ENCODE results near the gene GCC2.
"Not testable (repeated sequence)": the region's sequence is repeated elsewhere in the genome, so short reads cannot be mapped to it uniquely, and the experiment has no call there.

The GCC2 gene, protein sequence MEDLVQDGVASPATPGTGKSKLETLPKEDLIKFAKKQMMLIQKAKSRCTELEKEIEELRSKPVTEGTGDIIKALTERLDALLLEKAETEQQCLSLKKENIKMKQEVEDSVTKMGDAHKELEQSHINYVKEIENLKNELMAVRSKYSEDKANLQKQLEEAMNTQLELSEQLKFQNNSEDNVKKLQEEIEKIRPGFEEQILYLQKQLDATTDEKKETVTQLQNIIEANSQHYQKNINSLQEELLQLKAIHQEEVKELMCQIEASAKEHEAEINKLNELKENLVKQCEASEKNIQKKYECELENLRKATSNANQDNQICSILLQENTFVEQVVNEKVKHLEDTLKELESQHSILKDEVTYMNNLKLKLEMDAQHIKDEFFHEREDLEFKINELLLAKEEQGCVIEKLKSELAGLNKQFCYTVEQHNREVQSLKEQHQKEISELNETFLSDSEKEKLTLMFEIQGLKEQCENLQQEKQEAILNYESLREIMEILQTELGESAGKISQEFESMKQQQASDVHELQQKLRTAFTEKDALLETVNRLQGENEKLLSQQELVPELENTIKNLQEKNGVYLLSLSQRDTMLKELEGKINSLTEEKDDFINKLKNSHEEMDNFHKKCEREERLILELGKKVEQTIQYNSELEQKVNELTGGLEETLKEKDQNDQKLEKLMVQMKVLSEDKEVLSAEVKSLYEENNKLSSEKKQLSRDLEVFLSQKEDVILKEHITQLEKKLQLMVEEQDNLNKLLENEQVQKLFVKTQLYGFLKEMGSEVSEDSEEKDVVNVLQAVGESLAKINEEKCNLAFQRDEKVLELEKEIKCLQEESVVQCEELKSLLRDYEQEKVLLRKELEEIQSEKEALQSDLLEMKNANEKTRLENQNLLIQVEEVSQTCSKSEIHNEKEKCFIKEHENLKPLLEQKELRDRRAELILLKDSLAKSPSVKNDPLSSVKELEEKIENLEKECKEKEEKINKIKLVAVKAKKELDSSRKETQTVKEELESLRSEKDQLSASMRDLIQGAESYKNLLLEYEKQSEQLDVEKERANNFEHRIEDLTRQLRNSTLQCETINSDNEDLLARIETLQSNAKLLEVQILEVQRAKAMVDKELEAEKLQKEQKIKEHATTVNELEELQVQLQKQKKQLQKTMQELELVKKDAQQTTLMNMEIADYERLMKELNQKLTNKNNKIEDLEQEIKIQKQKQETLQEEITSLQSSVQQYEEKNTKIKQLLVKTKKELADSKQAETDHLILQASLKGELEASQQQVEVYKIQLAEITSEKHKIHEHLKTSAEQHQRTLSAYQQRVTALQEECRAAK (N-terminal part only)

DNA sequence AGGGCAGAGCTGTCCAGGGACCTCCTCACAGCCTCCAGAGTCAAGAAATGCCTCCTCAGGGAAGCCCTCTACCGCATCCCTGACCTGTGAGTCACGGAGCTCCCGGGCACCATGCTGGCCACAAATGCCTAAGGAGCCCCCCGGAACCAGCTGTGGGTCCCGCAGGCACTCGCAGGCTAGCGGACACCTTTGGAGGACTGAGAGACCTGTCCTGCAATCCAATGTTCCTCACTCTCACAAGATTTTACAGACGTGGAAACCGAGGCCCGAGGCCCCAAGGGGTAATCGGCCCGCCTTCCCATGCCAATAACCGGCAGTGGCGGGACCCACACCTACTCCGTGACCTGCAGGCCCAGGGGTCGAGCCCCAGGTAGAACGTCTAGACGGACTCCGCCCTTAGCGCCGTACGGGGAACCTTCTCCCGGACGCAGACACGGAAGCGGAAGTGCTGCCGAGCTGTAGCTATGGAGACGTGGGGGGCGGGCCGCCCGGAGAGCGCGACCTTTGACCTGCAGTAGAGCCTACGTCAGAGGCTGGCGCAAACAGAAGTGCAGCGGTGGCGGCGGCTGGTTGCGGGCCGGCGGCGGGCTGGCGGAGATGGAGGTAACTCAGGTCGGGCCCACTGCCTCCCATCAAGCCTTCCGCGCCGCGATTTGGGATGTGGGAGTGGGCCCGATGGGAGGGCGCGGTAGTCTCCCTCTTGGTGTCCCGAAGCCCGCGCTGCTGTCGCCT is at the start of gene GCC2:
GCC2 (plus strand) TSS at position 529 of the 732 bp plus-strand sequence; CDS start at position 598, 69 bp downstream.
- peak; percentile 66 for DNase-seq

DNA sequence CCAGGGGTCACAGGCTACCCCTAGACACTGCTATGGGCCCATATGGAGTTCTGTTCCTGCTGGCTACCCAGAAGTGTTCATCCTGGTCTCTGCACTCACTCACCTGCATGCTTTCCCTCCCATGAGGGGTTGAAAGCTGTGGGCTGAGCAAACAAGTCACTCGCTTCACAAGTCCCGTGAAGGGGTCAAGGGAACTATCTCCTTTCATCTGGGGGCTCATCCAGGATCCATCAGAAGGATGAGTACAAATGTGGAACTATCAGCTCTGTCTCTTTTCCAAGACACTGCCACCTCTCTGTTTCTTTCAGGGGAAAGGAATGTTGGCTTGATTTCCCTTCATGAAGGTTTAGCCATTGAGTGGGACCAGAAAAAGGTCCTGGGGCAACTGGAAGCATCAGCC is 49.5 kb upstream of the GCC2 start:
- DNase-seq, result no peak

DNA sequence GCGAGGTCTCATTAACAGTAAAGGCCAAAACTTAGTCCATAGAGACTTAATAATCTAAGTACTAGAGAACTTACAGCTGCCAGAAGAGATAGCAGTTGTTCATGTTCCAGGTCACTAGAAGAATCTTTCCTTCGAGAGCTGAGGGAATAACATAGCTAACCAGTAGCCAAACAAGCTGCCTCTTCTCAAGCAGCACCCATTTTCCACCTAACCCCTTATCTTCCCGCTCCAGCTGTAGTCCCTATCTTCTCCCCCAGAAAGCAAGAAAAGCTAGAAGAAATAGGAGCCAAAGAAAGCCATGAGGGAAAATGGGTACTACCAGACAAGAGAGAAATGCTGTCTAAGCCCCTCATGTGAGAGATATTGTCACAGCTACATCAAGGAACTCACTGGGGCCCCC is 47.2 kb upstream of the GCC2 start:
- no peak for DNase-seq

DNA sequence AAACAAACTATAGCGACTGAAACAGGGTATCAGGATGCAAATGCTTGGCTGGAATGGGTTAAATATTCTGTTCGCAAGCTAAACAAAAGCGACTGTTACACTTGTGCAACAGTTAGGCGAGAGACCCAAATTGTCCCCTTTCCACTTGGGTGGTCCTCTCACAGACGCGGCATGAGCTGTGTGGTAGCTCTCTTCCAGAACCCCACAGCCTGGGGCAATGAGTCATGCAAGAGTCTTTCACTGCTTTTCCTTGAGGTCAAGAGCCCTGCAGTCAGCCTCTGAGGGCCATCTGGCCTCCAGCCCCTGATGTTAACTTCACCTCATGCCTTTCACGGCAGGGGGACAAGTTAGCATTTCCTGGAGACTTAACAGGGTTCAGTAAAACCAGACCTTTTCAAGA is 45.5 kb upstream of the GCC2 start:
- DNase-seq, result no peak

DNA sequence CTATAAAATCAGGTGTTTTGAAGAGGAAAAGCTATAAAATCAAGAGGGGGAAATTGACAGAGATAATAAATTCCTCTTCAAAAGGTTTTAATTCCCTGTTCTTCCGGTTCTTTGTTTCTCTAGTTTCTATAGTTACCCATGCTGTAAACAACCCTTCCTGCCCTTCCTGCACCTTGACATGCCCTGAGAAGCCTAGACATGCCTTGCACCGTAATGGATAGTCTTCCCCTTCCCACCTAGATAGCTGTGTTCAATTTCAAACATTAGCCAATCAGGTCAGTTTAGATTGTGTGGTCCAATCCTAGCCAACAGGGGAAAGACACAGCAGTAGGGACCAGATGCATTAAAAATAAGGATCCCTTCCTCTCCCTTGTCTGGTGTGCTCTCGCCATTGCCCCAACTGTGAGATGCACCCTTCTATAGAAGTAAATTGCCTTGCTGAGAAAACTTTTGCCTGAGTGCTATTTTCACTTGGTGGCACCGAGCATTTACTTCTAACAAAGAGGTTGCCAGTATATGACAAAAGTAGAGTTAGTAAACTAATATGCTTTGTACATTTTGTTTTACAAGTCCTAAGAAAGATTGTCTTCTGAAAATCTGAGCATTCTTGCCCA is 44.1 kb upstream of the GCC2 start:
- no peak for DNase-seq

DNA sequence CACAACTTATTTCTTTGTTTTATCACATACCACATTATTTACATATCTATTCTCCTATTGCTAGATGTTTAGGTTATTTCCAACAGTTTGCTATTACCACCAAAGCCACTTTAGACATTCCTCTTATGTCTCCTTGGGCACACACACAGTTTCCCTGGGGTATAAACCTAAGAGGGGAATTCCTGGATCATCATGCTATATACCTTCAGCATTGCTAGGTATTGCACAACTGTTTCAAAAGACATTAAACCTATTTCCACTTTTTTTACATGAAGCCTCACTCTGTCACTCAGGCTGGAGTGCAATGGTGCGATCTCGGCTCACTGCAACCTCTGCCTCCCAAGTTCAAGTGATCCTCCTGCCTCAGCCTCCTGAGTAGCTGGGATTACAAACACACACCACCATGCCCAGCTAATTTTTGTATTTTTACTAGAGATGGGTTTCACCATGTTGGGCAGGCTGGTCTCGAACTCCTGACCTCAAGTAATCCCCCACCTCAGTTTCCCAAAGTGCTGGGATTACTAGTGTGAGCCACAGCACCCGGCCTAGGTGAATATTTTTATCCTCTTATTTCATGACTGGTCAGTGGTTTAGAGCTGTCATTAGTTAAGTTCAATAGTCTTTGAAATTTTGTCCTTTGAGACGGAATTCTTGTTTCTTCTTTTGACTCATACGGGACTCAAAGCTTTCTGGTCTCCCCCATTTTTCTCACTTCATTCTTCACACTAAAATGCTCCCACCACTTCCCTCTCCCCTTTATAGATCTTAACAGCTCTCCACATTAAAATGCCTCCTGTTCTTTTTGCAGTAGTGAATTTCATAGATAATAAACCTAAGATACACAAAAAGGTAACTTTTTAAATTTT is 40.9 kb upstream of the GCC2 start:
- no peak for DNase-seq

DNA sequence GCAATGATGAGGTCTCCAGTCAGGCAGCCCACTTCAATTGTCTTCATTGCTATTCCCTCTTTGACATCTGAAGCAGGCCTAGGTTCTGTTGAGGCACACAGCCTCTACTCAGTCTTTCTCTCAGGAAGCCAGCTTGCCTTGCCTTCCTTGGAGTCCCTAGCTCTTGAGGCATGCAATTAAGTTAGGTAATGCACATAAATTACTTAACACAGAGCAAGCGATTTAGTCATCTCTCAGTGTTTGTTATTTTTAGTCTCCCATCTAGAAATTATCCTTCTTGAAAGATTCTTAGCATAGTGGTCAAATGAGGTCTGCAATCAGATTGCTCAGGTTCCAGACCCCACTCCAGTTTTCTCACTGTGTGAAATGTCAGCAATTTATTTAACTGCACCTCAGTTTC is 39.2 kb upstream of the GCC2 start:
- no peak for DNase-seq

DNA sequence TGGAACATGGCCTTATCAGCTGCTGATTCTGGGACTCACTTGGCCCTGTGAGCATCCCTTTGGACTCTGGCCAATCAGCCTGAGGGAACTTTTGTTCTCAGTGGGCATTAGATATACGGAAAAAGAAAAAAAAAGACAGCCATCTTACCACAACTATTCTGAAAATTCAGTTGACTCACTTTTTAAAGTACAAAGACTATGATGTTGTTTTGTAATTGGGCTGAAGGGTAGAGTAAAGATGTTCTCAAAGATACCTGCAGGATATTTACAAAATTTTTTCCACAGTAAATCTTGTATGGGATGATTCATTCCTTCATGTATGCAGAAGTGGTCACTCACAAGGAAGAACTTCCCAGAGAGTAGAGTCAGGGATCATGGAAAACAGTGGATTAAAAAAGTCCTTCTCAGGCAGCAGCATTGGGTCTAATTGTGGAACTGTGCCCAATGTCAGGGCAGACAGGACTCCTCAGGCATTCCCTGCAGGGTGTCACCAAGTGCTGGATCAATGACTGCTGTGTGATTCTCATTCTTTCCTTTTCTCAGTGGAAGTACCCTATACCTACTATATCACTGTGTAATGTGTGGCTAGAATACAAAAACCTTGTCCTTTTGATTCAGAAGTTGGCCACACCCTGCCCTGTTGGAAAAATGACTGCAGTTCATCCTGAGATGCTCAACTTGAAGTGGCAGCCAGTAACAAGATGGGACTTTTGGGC is 35.9 kb upstream of the GCC2 start:
- no peak for DNase-seq

DNA sequence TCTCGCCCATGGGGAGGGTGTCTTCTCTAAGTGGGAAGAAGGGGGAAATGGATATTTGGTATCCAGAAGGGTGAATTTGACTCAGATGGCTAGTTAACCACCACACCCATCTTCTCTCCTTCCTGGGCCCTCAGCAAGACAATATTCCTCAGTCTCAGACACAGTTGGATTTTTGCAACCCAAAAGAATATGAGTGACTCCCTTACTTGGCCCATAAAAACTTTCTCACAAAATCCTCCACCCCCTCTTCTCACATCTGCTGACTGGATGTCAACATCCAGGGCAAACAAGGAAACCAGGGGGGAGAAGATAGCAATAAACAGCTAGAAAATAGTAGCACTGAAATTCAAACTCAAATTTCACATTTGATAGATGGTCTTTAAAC is 35.3 kb upstream of the GCC2 start:
- no peak for DNase-seq

DNA sequence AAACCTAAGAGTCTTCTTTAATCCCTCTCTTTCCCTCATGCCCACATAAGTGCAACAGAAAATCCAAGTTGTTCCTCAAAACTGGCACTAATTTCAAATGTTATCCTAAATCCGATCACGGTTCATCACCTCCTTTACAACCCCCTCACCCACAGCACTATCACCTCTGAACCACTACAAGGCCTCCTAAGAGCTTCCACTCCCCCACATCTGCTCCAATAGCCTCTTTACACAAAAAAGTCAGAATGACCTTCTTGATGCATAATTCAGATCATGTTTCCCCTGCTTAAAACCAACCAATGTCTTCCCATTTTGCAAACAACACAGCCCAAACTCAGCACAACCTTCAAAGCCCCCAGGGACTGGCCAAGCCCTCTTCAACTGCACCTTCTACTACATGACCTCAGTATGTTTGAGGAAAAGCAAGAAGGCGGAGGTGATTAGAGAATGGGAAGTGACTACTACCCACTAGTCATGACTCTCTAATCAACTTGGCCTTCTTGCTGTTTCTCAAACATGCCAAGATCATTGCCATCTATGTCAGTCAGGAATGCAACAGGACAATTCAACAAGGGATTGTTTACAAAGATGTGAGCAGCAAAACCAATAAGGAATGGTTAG is 34.6 kb upstream of the GCC2 start:
- no peak for DNase-seq

DNA sequence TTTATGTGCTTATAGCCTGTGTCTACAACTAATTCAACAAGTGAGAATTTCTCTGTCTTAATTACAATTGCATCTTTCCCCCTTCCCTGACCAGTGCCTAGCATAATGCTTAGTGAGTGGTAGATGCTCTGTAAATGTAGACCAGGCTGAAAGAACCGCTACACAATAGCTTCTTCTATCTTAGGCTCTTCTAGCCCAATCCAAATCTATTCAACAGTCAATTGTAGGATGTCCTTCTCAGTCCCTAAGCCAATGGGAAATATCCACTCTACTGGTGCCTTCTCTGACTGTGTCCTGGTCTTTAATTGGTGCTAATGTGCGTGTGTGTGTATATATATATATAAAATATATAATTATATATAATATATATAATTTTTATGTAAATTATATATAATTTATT is 34.1 kb upstream of the GCC2 start:
- DNase-seq, result no peak

DNA sequence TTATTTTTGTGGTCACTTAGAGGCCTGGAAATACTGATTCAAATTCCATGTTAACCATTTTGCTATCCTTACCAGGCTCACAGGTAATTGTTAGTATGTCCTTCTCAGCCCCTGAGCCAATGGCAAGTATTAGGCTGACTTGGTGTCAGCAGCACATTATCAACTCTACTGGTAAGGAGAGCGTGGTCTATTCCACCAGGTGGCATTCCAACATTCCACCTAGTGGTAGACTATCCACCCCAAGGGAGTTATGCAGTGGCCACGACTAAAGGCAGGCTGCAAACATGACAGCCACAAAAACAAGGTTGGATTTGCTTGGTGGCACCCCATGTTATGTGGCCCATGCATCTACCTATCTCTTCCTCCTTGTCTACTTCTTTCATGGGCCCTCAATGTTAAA is 31.8 kb upstream of the GCC2 start:
- no peak for DNase-seq

DNA sequence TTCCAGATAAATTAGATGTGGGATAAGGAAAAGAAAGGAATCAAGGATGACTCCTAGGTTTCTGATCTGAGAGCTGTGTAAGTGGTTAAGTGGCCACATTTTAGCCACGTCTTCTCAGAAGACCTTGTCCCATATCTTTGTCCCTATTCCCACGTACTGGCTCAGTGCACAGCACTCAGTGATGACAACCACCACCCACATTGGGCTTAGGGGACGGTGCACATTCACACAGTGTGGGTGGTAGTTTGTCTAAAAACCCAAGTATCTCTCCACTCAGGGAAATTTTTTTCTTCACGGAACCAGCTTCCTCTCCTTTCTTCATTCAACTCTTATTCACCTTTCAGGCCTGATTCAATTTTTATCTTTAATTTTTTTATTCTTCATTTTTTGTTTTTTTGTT is 30.6 kb upstream of the GCC2 start:
- DNase-seq, result no peak

DNA sequence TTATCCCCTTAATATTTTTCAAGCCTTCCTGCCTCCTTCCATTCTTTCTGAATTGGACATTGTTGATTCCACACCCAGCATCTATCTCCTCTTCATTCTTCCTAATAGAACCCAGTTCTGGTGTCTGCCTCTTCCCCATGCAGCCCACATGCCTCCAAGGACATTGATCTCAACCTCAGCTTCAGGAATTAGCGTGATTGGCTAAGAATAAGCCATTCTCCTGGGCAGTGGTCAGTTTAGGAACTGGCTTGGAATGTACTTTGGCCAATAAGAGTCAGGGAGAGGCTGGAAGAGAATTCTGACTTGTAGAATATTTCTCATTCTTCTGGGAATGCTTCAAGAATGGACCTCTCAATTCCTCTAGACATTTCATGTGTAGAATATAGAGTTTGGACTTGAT is 25.9 kb upstream of the GCC2 start:
- DNase-seq, result no peak

DNA sequence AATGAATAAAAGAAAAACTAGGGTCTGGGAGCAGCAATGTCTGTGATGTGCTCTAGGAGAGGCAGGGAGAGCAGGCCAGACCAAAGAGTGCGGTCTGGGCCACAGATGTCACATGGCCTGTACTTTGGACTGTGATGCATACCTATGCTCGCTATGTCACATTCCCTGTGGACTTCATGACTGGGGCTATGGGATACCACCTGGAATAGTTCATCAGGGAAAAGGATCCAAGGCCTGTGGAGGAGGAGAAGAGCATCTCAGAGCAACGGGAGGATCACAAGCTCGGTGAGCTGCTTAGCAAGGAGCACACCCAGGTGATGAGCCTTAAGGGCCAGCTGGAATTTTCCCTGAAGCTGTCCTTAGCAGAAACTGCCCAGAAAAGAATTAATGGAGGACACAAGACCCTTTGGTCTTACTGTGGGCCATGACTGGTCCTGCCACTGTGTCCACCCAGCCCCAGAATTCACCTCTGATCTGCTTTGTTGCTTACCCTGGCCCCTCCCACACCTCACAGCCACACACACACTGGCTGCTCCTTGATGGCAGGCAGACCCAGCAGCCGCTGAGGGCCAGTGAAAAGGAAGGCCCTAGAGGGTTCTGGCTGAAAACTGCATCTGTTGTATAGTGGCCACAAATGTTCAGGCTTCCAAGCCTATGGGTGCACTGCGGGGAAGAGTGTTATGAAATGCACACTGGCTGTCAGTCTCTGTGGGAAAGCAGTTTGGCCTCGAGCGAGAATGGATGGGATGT is 25.3 kb upstream of the GCC2 start:
- DNase-seq, result no peak

DNA sequence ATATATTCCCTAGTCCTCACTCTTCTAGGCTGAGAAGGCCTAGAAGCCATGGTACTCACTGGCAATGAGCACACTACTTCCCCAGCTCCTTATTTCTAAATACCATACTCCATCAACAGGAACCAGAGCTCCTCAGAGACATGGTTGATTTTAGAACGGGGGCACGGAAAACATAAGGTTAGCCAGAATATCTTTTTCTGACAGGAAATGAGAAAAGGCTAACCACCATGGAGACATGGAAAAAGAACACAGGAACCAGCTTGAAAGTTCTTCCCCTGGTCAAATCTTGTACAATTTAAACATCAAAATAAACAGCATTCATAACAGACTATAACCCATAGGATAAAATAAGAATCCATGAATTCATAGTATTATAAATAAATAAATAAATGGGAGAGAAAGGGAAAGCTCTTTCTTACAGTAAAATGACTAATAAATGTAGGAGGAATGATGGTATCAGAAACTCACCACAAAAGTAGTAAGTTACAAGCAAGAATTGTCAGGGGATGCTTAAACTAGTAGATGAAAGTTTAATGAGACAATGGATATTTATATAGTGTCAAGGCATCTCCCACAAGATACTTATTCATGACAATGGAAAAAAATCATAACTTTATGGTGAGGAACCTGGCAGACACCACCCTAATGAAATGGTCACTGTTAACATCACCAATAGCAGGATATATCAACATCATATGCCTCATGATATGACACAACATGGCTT is 20.6 kb upstream of the GCC2 start:
- no peak for DNase-seq

DNA sequence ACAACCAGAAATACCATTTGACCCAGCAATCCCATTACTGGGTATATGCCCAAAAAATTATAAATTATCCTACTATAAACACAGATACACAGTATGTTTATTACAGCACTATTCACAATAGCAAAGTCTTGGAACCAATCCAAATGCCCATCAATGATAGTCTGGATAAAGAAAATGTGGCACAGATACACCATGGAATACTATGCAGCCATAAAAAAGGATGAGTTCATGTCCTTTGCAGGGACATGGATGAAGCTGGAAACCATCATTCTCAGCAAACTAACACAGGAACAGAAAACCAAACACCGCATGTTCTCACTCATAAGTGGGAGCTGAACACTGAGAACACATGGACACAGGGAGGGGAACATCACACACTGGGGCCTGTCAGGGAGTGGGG is 13.4 kb upstream of the GCC2 start:
- not testable (repeated sequence) for DNase-seq

DNA sequence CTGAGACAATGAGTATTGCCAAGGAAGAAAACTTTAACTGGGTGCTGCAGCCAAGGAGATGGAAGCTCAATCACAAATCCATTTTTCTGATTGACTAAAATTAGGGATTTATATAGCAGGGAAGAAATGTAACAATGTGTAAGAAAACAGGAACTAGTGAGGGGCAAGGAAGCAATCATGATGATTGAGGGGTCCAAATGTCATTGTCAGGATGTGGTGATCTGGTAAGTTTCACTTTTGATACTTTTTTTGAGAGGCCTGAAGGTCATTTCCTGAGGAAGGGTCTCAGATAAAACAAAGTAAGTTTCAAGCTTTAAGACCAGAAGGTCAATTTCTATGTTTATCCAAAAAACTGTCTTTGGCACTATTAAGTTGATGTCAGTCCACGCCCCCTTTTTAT is 12.0 kb upstream of the GCC2 start:
- DNase-seq, result no peak
